SJSA1 (cell line): ENCODE data around the gene SPACA4. TPM values are rescaled to one million over a fixed set of nuclear protein-coding genes. Genes with fewer than 3 reads are reported as not detected.

Source experiments
- DNase-seq, 2 experiments: peaks; one replicate each; pipeline ENCODE4 v3.0.0-alpha.2; 2015 to 2020; ENCODE audit warnings: low spot score in 2 of 2, low read depth in 1 of 2
- H3K27ac ChIP-seq: fragments of 250-450 bp; sonication (Bioruptor Pico); 2 replicates; pipeline ENCODE4 v1.5.1; 2020; ENCODE audit warnings: mild to moderate bottlenecking, moderate library complexity
- H3K27me3 ChIP-seq: fragments of 250-450 bp; sonication (Bioruptor Pico); replicated peaks from 2 replicates; pipeline ENCODE4 v1.5.1; 2020; ENCODE audit warnings: mild to moderate bottlenecking, moderate library complexity
- H3K36me3 ChIP-seq: fragments of 250-450 bp; sonication (Bioruptor Pico); 2 replicates; pipeline ENCODE4 v1.5.1; 2020; ENCODE audit warnings: mild to moderate bottlenecking
- H3K4me1 ChIP-seq: fragments of 250-450 bp; sonication (Bioruptor Pico); replicated peaks from 2 replicates; pipeline ENCODE4 v1.6.1; 2021; ENCODE audit warnings: mild to moderate bottlenecking
- H3K4me3 ChIP-seq: fragments of 250-450 bp; sonication (Bioruptor Pico); 2 replicates; pipeline ENCODE4 v1.5.1; 2020; ENCODE audit warnings: mild to moderate bottlenecking
- H3K9me3 ChIP-seq: fragments of 250-450 bp; sonication (Bioruptor Pico); replicated peaks from 2 replicates; pipeline ENCODE4 v1.5.1; 2020; ENCODE audit warnings: mild to moderate bottlenecking
- total RNA-seq: library from RNA; depleted of rRNA; stranded (reverse); fragments of >200 nt; shearing (Covaris generic); gene quantifications from 2 replicates; pipeline ENCODE4 v1.2.3, GENCODE V29; 2014

Gene SPACA4
- total RNA-seq, 1 experiment from 2014 or later: not detected

DNA sequence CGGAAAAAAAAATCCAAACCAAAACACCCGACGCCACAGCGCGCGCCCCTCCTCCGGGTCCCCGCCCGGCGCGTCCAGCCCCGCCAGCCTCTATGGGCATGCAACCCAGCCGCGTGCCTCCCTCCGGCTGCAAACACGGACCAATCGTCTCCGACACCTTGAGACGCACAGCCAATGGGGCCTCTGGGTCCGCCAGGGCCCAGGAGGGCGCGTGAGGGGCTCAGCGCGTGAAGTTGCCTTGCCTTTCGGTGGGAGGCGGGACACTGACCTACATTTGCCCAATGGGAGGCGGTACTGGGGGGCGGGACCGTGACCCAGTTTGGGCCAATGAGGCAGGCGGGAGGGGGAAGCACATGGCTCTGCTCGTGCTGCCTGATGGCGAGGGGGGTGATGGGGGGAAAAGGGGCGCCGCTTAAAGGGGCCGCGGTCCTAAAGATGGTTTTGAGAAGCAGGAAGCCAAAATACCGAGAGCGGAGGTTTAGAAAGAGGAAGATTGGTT lies 31.0 kb downstream of the SPACA4 start:
- no peaks in the 10 kb centered on the region for H3K9me3 ChIP-seq
- H3K4me1 ChIP-seq: peaks cover 37% of the 10 kb centered on the region
- H3K36me3 ChIP-seq: no peaks in the 10 kb centered on the region
- H3K27ac ChIP-seq: peak overlapping the region; percentile 58
- peak overlapping the region; percentile 31 for H3K4me3 ChIP-seq
- H3K27me3 ChIP-seq: peaks cover 5% of the 10 kb centered on the region
- peak; percentile 94 to 98 for DNase-seq

GRCh38 chr19:48637948-48638830 lies 31.6 kb downstream of the SPACA4 start:
- H3K4me3 ChIP-seq: peak overlapping the region; percentile 31
- H3K36me3 ChIP-seq: no peaks in the 10 kb centered on the region
- H3K4me1 ChIP-seq: peaks cover 37% of the 10 kb centered on the region
- H3K27ac ChIP-seq: peak overlapping the region; percentile 58
- DNase-seq: peak; percentile 59 to 84
- no peaks in the 10 kb centered on the region for H3K9me3 ChIP-seq
- H3K27me3 ChIP-seq: peaks cover 5% of the 10 kb centered on the region

DNA sequence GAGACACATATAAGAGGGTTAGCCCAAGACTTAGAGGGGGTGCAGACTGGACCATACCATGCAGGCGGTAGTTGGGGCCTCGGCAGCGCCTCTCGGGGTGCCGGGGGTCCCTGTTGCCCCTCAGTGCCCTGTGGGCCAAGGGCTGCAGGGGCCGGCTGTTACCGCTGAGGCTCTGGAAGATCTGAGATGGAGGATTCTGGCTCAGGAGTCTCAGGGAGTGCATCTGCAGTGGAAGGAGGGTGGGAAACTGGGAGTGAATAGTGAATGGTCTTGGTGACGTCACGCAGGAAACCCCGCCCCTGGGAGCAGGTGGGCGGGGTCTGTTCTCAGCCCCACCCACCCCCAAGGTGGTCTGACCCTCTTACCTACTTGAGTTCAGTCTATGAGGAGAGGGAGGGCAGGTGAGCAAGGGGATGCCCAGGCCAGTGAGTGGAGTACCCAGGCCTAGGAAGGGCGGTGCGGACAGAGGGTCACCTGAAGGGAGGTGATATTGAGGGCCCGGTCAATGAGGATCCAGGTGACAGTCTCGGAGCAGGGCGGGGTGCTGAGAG lies 32.4 kb downstream of the SPACA4 start:
- Histone ChIP-seq H3K27me3 (peaks cover 5% of the 10 kb centered on the region), H3K27ac (no peak overlapping the region), H3K9me3 (no peaks in the 10 kb centered on the region), H3K36me3 (no peaks in the 10 kb centered on the region), H3K4me1 (peaks cover 35% of the 10 kb centered on the region), H3K4me3 (no peak overlapping the region)
- no peak for DNase-seq

DNA sequence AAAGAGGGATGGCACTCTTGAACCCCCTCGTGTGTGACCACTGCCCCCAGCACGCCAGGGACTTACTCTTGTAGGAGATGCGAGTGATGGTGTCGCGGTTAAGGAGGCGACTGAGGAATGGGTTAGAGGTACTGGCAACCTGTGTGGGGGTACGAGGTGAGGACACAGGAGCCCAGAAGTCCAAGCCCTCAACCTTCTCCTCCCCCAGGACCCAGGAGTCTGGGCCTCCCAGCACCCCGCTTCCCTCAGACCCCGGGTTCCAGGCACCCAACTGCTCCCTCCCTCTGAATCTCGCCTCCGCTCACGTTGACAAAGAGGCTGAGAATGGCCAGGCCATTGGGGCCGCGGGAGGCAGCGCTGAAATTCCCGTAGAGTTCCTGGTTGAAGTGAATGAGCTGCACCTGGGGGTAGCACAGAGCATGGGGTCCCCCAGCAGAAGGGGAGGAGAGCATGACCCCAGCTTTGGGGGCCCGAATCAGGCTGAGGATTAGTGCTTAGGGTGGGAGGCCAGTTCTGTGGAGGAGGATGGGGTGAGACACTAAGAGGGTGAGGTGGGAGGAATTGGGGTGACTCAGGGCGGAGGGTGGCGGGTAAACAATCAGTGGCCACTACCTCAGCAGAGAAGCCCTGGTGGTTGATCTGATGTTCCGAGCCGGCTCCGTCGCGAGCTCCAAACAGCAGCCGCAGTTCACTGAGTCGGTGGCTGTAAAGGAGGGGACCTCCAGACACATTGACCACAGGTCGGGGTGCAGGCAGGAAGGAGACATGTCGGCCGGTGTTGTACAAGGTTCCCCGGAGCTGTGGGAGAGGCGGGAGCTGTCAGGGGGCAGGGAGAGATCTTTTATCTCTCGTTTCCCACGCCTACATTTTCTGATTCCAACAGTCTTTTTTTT lies 33.2 kb downstream of the SPACA4 start:
- Histone ChIP-seq H3K4me3 (no peak overlapping the region), H3K9me3 (no peaks in the 10 kb centered on the region), H3K36me3 (no peaks in the 10 kb centered on the region), H3K4me1 (peaks cover 27% of the 10 kb centered on the region), H3K27ac (no peak overlapping the region), H3K27me3 (peaks cover 5% of the 10 kb centered on the region)
- DNase-seq: no peak

DNA sequence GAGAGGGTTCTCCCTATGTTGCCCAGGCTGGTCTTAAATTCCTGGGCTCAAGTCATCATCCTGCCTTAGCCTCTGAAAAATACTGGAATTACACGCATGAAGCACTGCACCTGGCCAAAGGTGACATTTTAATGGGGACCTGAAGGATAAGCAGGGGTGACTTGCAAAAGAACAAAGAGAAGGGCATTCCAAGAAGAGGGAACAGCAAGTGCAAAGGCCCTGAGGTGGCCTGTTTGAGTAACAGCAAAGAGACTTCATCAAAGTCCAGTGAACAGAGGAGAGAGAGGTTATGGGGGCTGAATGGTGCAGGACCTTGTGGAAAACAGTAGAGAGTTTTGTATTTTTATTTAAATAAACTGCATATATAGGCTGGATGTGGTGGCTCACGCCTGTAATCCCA lies 35.3 kb downstream of the SPACA4 start:
- Histone ChIP-seq H3K9me3 (no peaks in the 10 kb centered on the region), H3K4me1 (peaks cover 18% of the 10 kb centered on the region), H3K4me3 (no peak overlapping the region), H3K27me3 (peaks cover 13% of the 10 kb centered on the region), H3K27ac (no peak overlapping the region), H3K36me3 (no peaks in the 10 kb centered on the region)
- no peak for DNase-seq

GRCh38 chr19:48642862-48643261 lies 36.3 kb downstream of the SPACA4 start:
- no peak for DNase-seq
- peaks cover 13% of the 10 kb centered on the region for H3K27me3 ChIP-seq
- peaks cover 9% of the 10 kb centered on the region for H3K4me1 ChIP-seq
- H3K9me3 ChIP-seq: no peaks in the 10 kb centered on the region
- no peak overlapping the region for H3K4me3 ChIP-seq
- no peaks in the 10 kb centered on the region for H3K36me3 ChIP-seq
- no peak overlapping the region for H3K27ac ChIP-seq

- Histone ChIP-seq H3K27me3 (peaks cover 13% of the 10 kb centered on the region), H3K4me1 (peaks cover 13% of the 10 kb centered on the region), H3K4me3 (no peak overlapping the region), H3K27ac (no peak overlapping the region), H3K9me3 (no peaks in the 10 kb centered on the region), H3K36me3 (no peaks in the 10 kb centered on the region)
- DNase-seq: no peak
Measured at GRCh38 chr19:48644355-48644754, 37.8 kb downstream of the SPACA4 start.

GRCh38 chr19:48644839-48645619 lies 38.5 kb downstream of the SPACA4 start:
- H3K4me1 ChIP-seq: peaks cover 19% of the 10 kb centered on the region
- no peak overlapping the region for H3K4me3 ChIP-seq
- no peak overlapping the region for H3K27ac ChIP-seq
- peak in 1 of 2 experiments; percentile 59 for DNase-seq
- H3K9me3 ChIP-seq: no peaks in the 10 kb centered on the region
- H3K27me3 ChIP-seq: peaks cover 13% of the 10 kb centered on the region
- no peaks in the 10 kb centered on the region for H3K36me3 ChIP-seq

- H3K4me1 ChIP-seq: peaks cover 19% of the 10 kb centered on the region
- no peak overlapping the region for H3K4me3 ChIP-seq
- peaks cover 13% of the 10 kb centered on the region for H3K27me3 ChIP-seq
- H3K27ac ChIP-seq: no peak overlapping the region
- no peak for DNase-seq
- H3K36me3 ChIP-seq: no peaks in the 10 kb centered on the region
- no peaks in the 10 kb centered on the region for H3K9me3 ChIP-seq
Measured at GRCh38 chr19:48645620-48646000, 39.1 kb downstream of the SPACA4 start.

- Histone ChIP-seq H3K27me3 (peaks cover 13% of the 10 kb centered on the region), H3K27ac (no peak within 1 kb of the TSS), H3K4me3 (peak within 1 kb of the TSS; percentile 24), H3K4me1 (peaks cover 19% of the 10 kb centered on the region), H3K36me3 (no peaks in the 10 kb centered on the region), H3K9me3 (no peaks in the 10 kb centered on the region)
- DNase-seq: peak; percentile 65 to 88
Measured at GRCh38 chr19:48646001-48646721, 39.6 kb downstream of the SPACA4 start, which contains the start of gene CA11. Gene CA11 (minus strand): TSS chr19:48646187. CDS start chr19:48645632, 555 bp downstream.

- peaks cover 13% of the 10 kb centered on the region for H3K27me3 ChIP-seq
- no peaks in the 10 kb centered on the region for H3K36me3 ChIP-seq
- no peaks in the 10 kb centered on the region for H3K9me3 ChIP-seq
- no peak for DNase-seq
- H3K27ac ChIP-seq: no peak overlapping the region
- H3K4me1 ChIP-seq: peaks cover 19% of the 10 kb centered on the region
- H3K4me3 ChIP-seq: peak overlapping the region; percentile 24
Measured at GRCh38 chr19:48646722-48647216, 40.2 kb downstream of the SPACA4 start.

DNA sequence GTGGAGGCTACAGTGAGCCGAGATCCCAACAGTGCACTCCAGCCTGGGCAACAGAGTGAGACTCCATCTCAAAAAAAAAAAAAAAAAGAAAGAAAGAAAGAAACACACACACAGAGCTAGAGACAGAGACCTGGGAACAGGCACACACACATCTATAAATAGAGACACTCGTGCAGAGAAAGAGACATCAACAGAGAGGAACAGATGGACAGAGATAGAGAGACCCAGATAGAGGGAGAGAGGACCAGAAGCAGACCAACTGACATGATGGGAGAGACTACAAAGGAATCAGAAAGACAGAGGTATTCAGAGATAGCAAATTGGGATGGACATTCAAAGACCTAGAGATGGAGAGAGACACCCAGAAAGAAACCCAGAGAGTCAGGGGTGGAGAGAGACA lies 41.6 kb downstream of the SPACA4 start:
- DNase-seq: no peak
- H3K4me1 ChIP-seq: peaks cover 22% of the 10 kb centered on the region
- H3K36me3 ChIP-seq: no peaks in the 10 kb centered on the region
- no peak overlapping the region for H3K4me3 ChIP-seq
- peaks cover 13% of the 10 kb centered on the region for H3K27me3 ChIP-seq
- no peak overlapping the region for H3K27ac ChIP-seq
- H3K9me3 ChIP-seq: no peaks in the 10 kb centered on the region
